ENCODE data around the gene MTHFD2.

DNA sequence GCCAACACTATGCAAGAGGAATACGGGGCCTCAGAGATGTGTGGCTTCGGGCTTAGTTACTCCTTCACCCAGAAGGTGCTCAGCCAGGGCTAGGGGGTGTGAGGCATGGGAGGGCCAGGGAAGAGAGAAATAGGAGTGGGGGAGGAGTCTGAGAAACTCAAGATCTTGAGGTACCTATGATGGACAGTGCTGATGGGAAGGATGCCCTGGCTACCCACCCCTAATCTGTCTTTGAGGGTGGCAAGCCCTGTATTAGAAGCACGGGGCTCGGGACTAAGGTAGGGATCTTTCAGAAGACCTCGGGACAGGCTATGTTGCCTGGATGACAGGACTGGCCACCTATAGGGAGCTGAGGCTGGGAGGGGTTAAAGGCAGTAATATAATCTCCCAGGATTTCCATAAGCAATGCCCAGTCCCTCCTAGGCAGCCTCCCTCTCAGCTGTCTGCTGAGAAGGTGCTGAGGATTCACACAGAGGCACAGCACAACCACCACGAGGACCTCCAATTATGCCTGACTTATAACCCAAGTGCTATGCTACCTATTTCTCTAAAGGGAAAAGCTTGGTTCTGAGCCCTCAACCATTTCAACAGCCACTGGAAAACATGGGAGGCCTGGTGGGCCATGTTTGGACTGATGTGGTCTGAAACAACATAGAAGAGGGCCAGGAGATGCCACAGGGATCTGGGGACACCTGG is 23.3 kb downstream of the MTHFD2 start:
- TF ChIP-seq, protein P1, sequence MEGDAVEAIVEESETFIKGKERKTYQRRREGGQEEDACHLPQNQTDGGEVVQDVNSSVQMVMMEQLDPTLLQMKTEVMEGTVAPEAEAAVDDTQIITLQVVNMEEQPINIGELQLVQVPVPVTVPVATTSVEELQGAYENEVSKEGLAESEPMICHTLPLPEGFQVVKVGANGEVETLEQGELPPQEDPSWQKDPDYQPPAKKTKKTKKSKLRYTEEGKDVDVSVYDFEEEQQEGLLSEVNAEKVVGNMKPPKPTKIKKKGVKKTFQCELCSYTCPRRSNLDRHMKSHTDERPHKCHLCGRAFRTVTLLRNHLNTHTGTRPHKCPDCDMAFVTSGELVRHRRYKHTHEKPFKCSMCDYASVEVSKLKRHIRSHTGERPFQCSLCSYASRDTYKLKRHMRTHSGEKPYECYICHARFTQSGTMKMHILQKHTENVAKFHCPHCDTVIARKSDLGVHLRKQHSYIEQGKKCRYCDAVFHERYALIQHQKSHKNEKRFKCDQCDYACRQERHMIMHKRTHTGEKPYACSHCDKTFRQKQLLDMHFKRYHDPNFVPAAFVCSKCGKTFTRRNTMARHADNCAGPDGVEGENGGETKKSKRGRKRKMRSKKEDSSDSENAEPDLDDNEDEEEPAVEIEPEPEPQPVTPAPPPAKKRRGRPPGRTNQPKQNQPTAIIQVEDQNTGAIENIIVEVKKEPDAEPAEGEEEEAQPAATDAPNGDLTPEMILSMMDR (IDR thresholded peaks at IDR 0.05; ENCODE audit: poor library complexity), result no peak
- no peak for TF ChIP-seq EZH2 (IDR thresholded peaks at IDR 0.05; ENCODE audit: borderline replicate concordance)
